Liver (tissue), 9 donors: ENCODE data around the gene OXGR1. TPM values are rescaled to one million over a fixed set of nuclear protein-coding genes. Genes with fewer than 3 reads are reported as not detected.
A peak's percentile ranks its signal among the peaks of the same experiment; 100 is the strongest.
"Not testable (repeated sequence)": the region's sequence is repeated elsewhere in the genome, so short reads cannot be mapped to it uniquely, and the experiment has no call there.

ENCODE experiments used
- DNase-seq: peaks from one replicate; pipeline ENCODE4 v3.0.0-alpha.2; 2017; ENCODE audit warnings: low spot score
- H3K27ac ChIP-seq, 2 donors: one replicate each; pipeline ENCODE4 v1.7.0; 2013; ENCODE audit warnings: inconsistent platforms in 2 of 2, low read length in 2 of 2, control low read depth in 1 of 2, low read depth in 1 of 2, mild to moderate bottlenecking in 1 of 2
- H3K27me3 ChIP-seq, 4 donors: one replicate each; pipeline versions ENCODE4 v1.6.1 to v1.7.0; 2013; ENCODE audit warnings: low read length in 3 of 4, inconsistent platforms in 1 of 4, mild to moderate bottlenecking in 1 of 4, moderate library complexity in 1 of 4; ENCODE audit not compliant: control insufficient read depth in 4 of 4, insufficient read depth in 4 of 4
- H3K36me3 ChIP-seq, 4 donors: one replicate each; pipeline versions ENCODE4 v1.6.1 to v1.7.0; 2013; ENCODE audit warnings: low read length in 3 of 4, mild to moderate bottlenecking in 3 of 4, low read depth in 1 of 4, moderate library complexity in 1 of 4; ENCODE audit not compliant: control insufficient read depth in 4 of 4, insufficient read depth in 3 of 4
- H3K4me1 ChIP-seq, 4 donors: one replicate each; pipeline versions ENCODE4 v1.6.1 to v1.7.0; 2013; ENCODE audit warnings: low read length in 3 of 4, mild to moderate bottlenecking in 3 of 4, moderate library complexity in 1 of 4; ENCODE audit not compliant: control insufficient read depth in 4 of 4, insufficient read depth in 4 of 4
- H3K4me3 ChIP-seq, 3 donors: one replicate each; pipeline versions ENCODE4 v1.6.1 to v1.7.0; 2013; ENCODE audit warnings: low read length in 3 of 3, control low read depth in 1 of 3, low read depth in 1 of 3, mild to moderate bottlenecking in 1 of 3
- H3K9ac ChIP-seq, 2 donors: one replicate each; pipeline ENCODE4 v1.7.0; 2013; ENCODE audit warnings: low read length in 2 of 2, mild to moderate bottlenecking in 2 of 2, moderate library complexity in 2 of 2, control low read depth in 1 of 2, low read depth in 1 of 2
- H3K9me3 ChIP-seq, 4 donors: one replicate each; pipeline versions ENCODE4 v1.6.1 to v1.7.0; 2013; ENCODE audit warnings: low read length in 3 of 4; ENCODE audit not compliant: control insufficient read depth in 4 of 4
- EGR1 ChIP-seq, 2 donors: IDR thresholded peaks; 2 replicates each; pipeline ENCODE4 v1.6.1; 2016 to 2018; ENCODE audit warnings: antibody characterized with exemption in 2 of 2, low read depth in 2 of 2
- FOXA2 ChIP-seq: IDR thresholded peaks from 2 replicates; pipeline ENCODE4 v1.6.1; 2016; ENCODE audit warnings: antibody characterized with exemption
- GABPA ChIP-seq, 2 donors: IDR thresholded peaks in 1 of 2; conservative IDR thresholded peaks in 1 of 2; 2 replicates each; pipeline ENCODE4 v1.6.1; 2016; ENCODE audit warnings: antibody characterized with exemption in 2 of 2, mild to moderate bottlenecking in 1 of 2, moderate library complexity in 1 of 2
- HNF4A ChIP-seq, 2 donors: conservative IDR thresholded peaks; 2 replicates each; pipeline ENCODE4 v1.6.1; 2016; ENCODE audit warnings: antibody characterized with exemption in 2 of 2, mild to moderate bottlenecking in 2 of 2
- JUND ChIP-seq, 2 donors: IDR thresholded peaks; 2 replicates each; pipeline ENCODE4 v1.6.1; 2016; ENCODE audit warnings: antibody characterized with exemption in 2 of 2
- RAD21 ChIP-seq, 2 donors: IDR thresholded peaks; 2 replicates each; pipeline ENCODE4 v1.6.1; 2016; ENCODE audit warnings: antibody characterized with exemption in 2 of 2, mild to moderate bottlenecking in 2 of 2
- SP1 ChIP-seq: IDR thresholded peaks from 2 replicates; pipeline ENCODE4 v1.6.1; 2018; ENCODE audit warnings: antibody characterized with exemption, mild to moderate bottlenecking
- TAF1 ChIP-seq: conservative IDR thresholded peaks from 2 replicates; pipeline ENCODE4 v1.6.1; 2016; ENCODE audit warnings: antibody characterized with exemption, mild to moderate bottlenecking
- WGBS: extraction: QIAGEN DNeasy Blood & Tissue Kit; methylation state at CpG from one replicate; pipeline ENCODE4 v1.1.7; 2013; 5-methylcytosine and 5-hydroxymethylcytosine counted together
- polyA plus RNA-seq, 2 donors: library from polyadenylated mRNA; stranded (reverse) in 1 of 2; unstranded in 1 of 2; fragments of 200-250 nt in 1 of 2; fragments of >200 nt in 1 of 2; fragmentation: Nextera tagmentation in 1 of 2; extraction: Ambion mirVana in 1 of 2; gene quantifications; one replicate each; pipeline versions ENCODE4 v1.2.1 to v1.2.3, GENCODE V29; 2013 to 2015
- total RNA-seq, 2 donors: library from RNA; depleted of rRNA; stranded (reverse); fragments of >200 nt; gene quantifications; one replicate each; pipeline ENCODE4 v1.2.3, GENCODE V29; 2014
- TF ChIP-seq, protein P1 (sequence below): fragments of 150-350 bp; IDR thresholded peaks from 2 replicates; pipeline ENCODE4 v1.5.1; 2017; ENCODE audit warnings: improper control_type of control experiment, low read depth, low read length; ENCODE audit not compliant: missing input control
- TF ChIP-seq, protein P2 (sequence below): IDR thresholded peaks from 2 replicates; pipeline ENCODE4 v1.6.1; 2016; ENCODE audit warnings: antibody characterized with exemption, mild to moderate bottlenecking
- TF ChIP-seq, protein P3 (sequence below): IDR thresholded peaks from 2 replicates; pipeline ENCODE4 v1.6.1; 2016; ENCODE audit warnings: antibody characterized with exemption
- TF ChIP-seq, protein P4 (sequence below): IDR thresholded peaks from 2 replicates; pipeline ENCODE4 v1.6.1; 2016; ENCODE audit warnings: antibody characterized with exemption
- donor health status: healthy.
- donor health status: healthy.
- donor health status: healthy.
- donor health status: healthy.
- donor health status: healthy.

The OXGR1 gene
- total and polyA plus RNA-seq, 4 donors = not detected

DNA sequence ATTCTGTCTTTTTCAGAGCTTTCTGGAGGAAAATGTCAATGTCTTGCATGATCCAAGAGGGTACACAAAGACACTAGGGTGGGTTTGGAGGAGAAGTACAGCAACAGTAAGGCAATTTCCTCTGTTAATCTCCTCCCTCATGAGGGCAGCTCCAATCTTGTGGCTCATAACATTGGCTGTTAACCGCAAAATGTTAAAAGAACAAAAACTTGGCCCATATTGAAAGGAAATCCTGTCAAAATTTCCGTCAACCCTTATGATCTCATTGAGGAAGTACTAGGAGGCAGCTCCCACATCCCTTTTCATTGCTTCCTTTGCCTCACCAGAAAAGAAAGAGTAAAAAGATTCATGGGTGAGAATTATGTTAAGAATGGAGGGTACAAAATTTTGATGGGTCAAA lies 11.6 kb downstream of the OXGR1 start (continued):
- TF ChIP-seq, protein P1, sequence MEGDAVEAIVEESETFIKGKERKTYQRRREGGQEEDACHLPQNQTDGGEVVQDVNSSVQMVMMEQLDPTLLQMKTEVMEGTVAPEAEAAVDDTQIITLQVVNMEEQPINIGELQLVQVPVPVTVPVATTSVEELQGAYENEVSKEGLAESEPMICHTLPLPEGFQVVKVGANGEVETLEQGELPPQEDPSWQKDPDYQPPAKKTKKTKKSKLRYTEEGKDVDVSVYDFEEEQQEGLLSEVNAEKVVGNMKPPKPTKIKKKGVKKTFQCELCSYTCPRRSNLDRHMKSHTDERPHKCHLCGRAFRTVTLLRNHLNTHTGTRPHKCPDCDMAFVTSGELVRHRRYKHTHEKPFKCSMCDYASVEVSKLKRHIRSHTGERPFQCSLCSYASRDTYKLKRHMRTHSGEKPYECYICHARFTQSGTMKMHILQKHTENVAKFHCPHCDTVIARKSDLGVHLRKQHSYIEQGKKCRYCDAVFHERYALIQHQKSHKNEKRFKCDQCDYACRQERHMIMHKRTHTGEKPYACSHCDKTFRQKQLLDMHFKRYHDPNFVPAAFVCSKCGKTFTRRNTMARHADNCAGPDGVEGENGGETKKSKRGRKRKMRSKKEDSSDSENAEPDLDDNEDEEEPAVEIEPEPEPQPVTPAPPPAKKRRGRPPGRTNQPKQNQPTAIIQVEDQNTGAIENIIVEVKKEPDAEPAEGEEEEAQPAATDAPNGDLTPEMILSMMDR = no peak
- no peak for TF ChIP-seq TAF1
- no peak for TF ChIP-seq FOXA2

DNA sequence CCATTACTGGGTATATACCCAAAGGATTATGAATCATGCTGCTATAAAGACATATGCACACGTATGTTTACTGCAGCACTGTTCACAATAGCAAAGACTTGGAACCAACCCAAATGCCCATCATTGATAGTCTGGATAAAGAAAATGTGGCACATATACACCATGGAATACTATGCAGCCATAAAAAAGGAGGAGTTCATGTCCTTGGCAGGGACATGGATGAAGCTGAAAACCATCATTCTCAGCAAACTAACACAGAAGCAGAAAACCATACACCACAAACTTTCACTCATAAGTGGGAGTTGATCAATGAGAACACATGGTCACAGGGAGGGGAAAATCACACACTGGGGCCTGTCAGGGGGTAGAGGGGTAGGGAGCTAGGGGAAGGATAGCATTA lies 14.4 kb downstream of the OXGR1 start:
- 84% methylated on average over 1 of the region's 1 CpG for WGBS

DNA sequence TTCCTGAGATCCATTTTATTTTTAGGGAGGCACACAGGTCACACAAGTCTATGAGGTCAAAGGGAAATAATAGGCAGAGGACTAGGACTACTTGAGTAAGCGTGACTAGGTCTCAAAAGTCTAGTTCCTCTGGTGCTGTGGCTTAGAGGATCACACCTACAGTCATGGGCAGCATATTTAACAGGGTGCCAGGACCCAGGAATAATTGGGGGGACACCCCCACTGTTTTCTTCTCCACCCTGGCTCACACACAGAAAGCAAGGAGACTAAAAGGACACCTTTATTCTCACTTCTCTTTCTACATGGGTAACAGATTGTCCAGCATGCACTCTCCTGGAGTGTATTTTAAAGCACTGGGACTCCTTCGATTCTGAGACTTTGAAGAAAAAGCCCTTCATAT lies 26.2 kb downstream of the OXGR1 start:
- no peak overlapping the region for H3K9ac ChIP-seq
- H3K9me3 ChIP-seq = peaks cover 23 to 35% (median 26%) of the 10 kb centered on the region in 4 donors
- H3K4me3 ChIP-seq = peak overlapping the region in 1 of 3 donors; percentile 26
- no peaks in the 10 kb centered on the region for H3K27me3 ChIP-seq
- H3K27ac ChIP-seq = no peak overlapping the region
- no peaks in the 10 kb centered on the region for H3K4me1 ChIP-seq
- 69% methylated on average over 2 of the region's 2 CpGs for WGBS
- DNase-seq = no peak
- no peak for TF ChIP-seq HNF4A (conservative IDR thresholded peaks at IDR 0.05)
- no peak for TF ChIP-seq RAD21 (IDR thresholded peaks at IDR 0.05)
- TF ChIP-seq JUND (IDR thresholded peaks at IDR 0.05) = no peak
- TF ChIP-seq, protein P2, sequence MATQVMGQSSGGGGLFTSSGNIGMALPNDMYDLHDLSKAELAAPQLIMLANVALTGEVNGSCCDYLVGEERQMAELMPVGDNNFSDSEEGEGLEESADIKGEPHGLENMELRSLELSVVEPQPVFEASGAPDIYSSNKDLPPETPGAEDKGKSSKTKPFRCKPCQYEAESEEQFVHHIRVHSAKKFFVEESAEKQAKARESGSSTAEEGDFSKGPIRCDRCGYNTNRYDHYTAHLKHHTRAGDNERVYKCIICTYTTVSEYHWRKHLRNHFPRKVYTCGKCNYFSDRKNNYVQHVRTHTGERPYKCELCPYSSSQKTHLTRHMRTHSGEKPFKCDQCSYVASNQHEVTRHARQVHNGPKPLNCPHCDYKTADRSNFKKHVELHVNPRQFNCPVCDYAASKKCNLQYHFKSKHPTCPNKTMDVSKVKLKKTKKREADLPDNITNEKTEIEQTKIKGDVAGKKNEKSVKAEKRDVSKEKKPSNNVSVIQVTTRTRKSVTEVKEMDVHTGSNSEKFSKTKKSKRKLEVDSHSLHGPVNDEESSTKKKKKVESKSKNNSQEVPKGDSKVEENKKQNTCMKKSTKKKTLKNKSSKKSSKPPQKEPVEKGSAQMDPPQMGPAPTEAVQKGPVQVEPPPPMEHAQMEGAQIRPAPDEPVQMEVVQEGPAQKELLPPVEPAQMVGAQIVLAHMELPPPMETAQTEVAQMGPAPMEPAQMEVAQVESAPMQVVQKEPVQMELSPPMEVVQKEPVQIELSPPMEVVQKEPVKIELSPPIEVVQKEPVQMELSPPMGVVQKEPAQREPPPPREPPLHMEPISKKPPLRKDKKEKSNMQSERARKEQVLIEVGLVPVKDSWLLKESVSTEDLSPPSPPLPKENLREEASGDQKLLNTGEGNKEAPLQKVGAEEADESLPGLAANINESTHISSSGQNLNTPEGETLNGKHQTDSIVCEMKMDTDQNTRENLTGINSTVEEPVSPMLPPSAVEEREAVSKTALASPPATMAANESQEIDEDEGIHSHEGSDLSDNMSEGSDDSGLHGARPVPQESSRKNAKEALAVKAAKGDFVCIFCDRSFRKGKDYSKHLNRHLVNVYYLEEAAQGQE = no peak
- no peak for TF ChIP-seq EGR1 (IDR thresholded peaks at IDR 0.05; ENCODE audit: low read depth in 2 of 2)
- TF ChIP-seq GABPA (IDR thresholded peaks at IDR 0.05 in 1 of 2, conservative IDR thresholded peaks at IDR 0.05 in 1 of 2) = no peak
- TF ChIP-seq SP1 = no peak
- TF ChIP-seq, protein P3, sequence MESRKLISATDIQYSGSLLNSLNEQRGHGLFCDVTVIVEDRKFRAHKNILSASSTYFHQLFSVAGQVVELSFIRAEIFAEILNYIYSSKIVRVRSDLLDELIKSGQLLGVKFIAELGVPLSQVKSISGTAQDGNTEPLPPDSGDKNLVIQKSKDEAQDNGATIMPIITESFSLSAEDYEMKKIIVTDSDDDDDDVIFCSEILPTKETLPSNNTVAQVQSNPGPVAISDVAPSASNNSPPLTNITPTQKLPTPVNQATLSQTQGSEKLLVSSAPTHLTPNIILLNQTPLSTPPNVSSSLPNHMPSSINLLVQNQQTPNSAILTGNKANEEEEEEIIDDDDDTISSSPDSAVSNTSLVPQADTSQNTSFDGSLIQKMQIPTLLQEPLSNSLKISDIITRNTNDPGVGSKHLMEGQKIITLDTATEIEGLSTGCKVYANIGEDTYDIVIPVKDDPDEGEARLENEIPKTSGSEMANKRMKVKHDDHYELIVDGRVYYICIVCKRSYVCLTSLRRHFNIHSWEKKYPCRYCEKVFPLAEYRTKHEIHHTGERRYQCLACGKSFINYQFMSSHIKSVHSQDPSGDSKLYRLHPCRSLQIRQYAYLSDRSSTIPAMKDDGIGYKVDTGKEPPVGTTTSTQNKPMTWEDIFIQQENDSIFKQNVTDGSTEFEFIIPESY = no peak
- TF ChIP-seq, protein P1 = no peak
- no peak for TF ChIP-seq TAF1
- TF ChIP-seq, protein P4, sequence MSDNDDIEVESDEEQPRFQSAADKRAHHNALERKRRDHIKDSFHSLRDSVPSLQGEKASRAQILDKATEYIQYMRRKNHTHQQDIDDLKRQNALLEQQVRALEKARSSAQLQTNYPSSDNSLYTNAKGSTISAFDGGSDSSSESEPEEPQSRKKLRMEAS = no peak
- H3K36me3 ChIP-seq = no peaks in the 10 kb centered on the region

More for the DNA sequence above, 14.4 kb downstream of the OXGR1 start:
- DNase-seq, H3K27me3 ChIP-seq, H3K27ac ChIP-seq, H3K9ac ChIP-seq, H3K36me3 ChIP-seq, H3K9me3 ChIP-seq, H3K4me3 ChIP-seq, H3K4me1 ChIP-seq: not testable (repeated sequence)
